Neuronal stem cell (in vitro differentiated cells): ENCODE data around the gene ITPRID1.

Experiments used
- DNase-seq: peaks from one replicate; pipeline ENCODE4 v3.0.0-alpha.2; 2013; ENCODE audit warnings: low spot score
- H2AFZ ChIP-seq: one replicate; pipeline ENCODE4 v1.6.1; 2013; ENCODE audit warnings: mild to moderate bottlenecking, low read length, inconsistent platforms
- H2AK5ac ChIP-seq: 2 replicates; pipeline ENCODE4 v1.6.1; 2013; ENCODE audit warnings: low read depth, mild to moderate bottlenecking, inconsistent platforms, low read length, moderate library complexity, mixed read lengths
- H2BK120ac ChIP-seq: 2 replicates; pipeline ENCODE4 v1.6.1; 2013; ENCODE audit warnings: low read depth, mild to moderate bottlenecking, inconsistent platforms, low read length, moderate library complexity, mixed read lengths
- H2BK12ac ChIP-seq: one replicate; pipeline ENCODE4 v1.6.1; 2013; ENCODE audit warnings: low read length, inconsistent platforms
- H2BK15ac ChIP-seq: 2 replicates; pipeline ENCODE4 v1.6.1; 2013; ENCODE audit warnings: mild to moderate bottlenecking, low read length, inconsistent platforms, mixed read lengths
- H2BK5ac ChIP-seq: one replicate; pipeline ENCODE4 v1.6.1; 2013; ENCODE audit warnings: inconsistent platforms, mild to moderate bottlenecking, low read length, moderate library complexity
- H3K14ac ChIP-seq: one replicate; pipeline ENCODE4 v1.6.1; 2013; ENCODE audit warnings: low read length, inconsistent platforms
- H3K18ac ChIP-seq: 2 replicates; pipeline ENCODE4 v1.6.1; 2013; ENCODE audit warnings: low read length, inconsistent platforms
- H3K23ac ChIP-seq: 2 replicates; pipeline ENCODE4 v1.6.1; 2013; ENCODE audit warnings: low read depth, mild to moderate bottlenecking, mixed read lengths, low read length, inconsistent platforms; ENCODE audit not compliant: poor library complexity
- H3K27ac ChIP-seq: replicated peaks from 3 replicates; pipeline ENCODE4 v1.5.1; 2013; ENCODE audit warnings: low read length, inconsistent platforms
- H3K27me3 ChIP-seq, 3 experiments: 2 replicates each; pipeline ENCODE4 v1.6.1; 2013; ENCODE audit warnings: low read length in 3 of 3, mild to moderate bottlenecking in 2 of 3, inconsistent platforms in 1 of 3, low read depth in 1 of 3, mixed read lengths in 1 of 3, moderate library complexity in 1 of 3; ENCODE audit not compliant: control insufficient read depth in 3 of 3, insufficient read depth in 3 of 3
- H3K36me3 ChIP-seq, 2 donors: replicated peaks in 1 of 2; 2 replicates each; pipeline ENCODE4 v1.6.1; 2013; ENCODE audit warnings: low read length in 2 of 2; ENCODE audit not compliant: control insufficient read depth in 2 of 2, insufficient read depth in 2 of 2
- H3K4ac ChIP-seq: 2 replicates; pipeline ENCODE4 v1.6.1; 2013; ENCODE audit warnings: inconsistent platforms, mild to moderate bottlenecking, low read length, moderate library complexity
- H3K4me1 ChIP-seq, 2 donors: 1 replicate in 1 of 2; 2 replicates in 1 of 2; pipeline ENCODE4 v1.6.1; 2013; ENCODE audit warnings: low read length in 2 of 2, low read depth in 1 of 2; ENCODE audit not compliant: control insufficient read depth in 2 of 2, insufficient read depth in 1 of 2
- H3K4me2 ChIP-seq: one replicate; pipeline ENCODE4 v1.6.1; 2013; ENCODE audit warnings: mild to moderate bottlenecking, low read length, inconsistent platforms; ENCODE audit not compliant: insufficient read depth, poor library complexity, severe bottlenecking
- H3K4me3 ChIP-seq, 2 donors: 2 replicates each; pipeline ENCODE4 v1.5.1; 2013; ENCODE audit warnings: low read length in 2 of 2, mild to moderate bottlenecking in 2 of 2, inconsistent platforms in 1 of 2, moderate library complexity in 1 of 2
- H3K79me1 ChIP-seq: one replicate; pipeline ENCODE4 v1.6.1; 2013; ENCODE audit warnings: low read depth, mild to moderate bottlenecking, inconsistent platforms, low read length, moderate library complexity
- H3K9ac ChIP-seq: one replicate; pipeline ENCODE4 v1.6.1; 2013; ENCODE audit warnings: mild to moderate bottlenecking, low read depth, low read length, inconsistent platforms; ENCODE audit not compliant: poor library complexity
- H3K9me3 ChIP-seq, 2 donors: replicated peaks in 1 of 2; 2 replicates each; pipeline versions ENCODE3 to v1.6.1; 2013; ENCODE audit warnings: low read length in 2 of 2, mild to moderate bottlenecking in 2 of 2, inconsistent platforms in 1 of 2, low read depth in 1 of 2, mixed read lengths in 1 of 2, moderate library complexity in 1 of 2; ENCODE audit not compliant: control insufficient read depth in 2 of 2, insufficient read depth in 1 of 2
- H4K8ac ChIP-seq: one replicate; pipeline ENCODE4 v1.6.1; 2013; ENCODE audit warnings: low read depth, mild to moderate bottlenecking, inconsistent platforms, low read length, moderate library complexity
- H4K91ac ChIP-seq: one replicate; pipeline ENCODE4 v1.6.1; 2013; ENCODE audit warnings: low read length, low read depth, mild to moderate bottlenecking, inconsistent platforms; ENCODE audit not compliant: poor library complexity
- WGBS, 2 donors: extraction: QIAGEN DNeasy Blood & Tissue Kit; methylation state at CpG; one replicate each; pipeline ENCODE4 v1.1.7; 2013; ENCODE audit warnings: missing lambda C conversion rate in 2 of 2, mixed read lengths in 1 of 2; ENCODE audit not compliant: insufficient read length in 2 of 2, insufficient replicate concordance in 1 of 2; ENCODE audit errors: extremely low coverage in 2 of 2; 5-methylcytosine and 5-hydroxymethylcytosine counted together

The ITPRID1 gene

GRCh38 chr7:31553661-31554081 lies 39.8 kb downstream of the ITPRID1 start:
- no peak overlapping the region for H3K14ac ChIP-seq
- H3K4ac ChIP-seq = no peak overlapping the region
- H3K36me3 ChIP-seq = no peaks in the 10 kb centered on the region
- H2AK5ac ChIP-seq = no peak overlapping the region
- no peak overlapping the region for H2BK12ac ChIP-seq
- no peak overlapping the region for H2BK5ac ChIP-seq
- no peak overlapping the region for H3K9ac ChIP-seq
- no peaks in the 10 kb centered on the region for H3K79me1 ChIP-seq
- no peak overlapping the region for H3K4me2 ChIP-seq
- H3K18ac ChIP-seq = no peak overlapping the region
- no peaks in the 10 kb centered on the region for H3K9me3 ChIP-seq
- H2AFZ ChIP-seq = no peak overlapping the region
- no peak for DNase-seq
- H3K27ac ChIP-seq = no peak overlapping the region
- no peak overlapping the region for H4K91ac ChIP-seq
- H2BK120ac ChIP-seq = no peak overlapping the region
- H3K4me3 ChIP-seq = no peak overlapping the region
- H3K27me3 ChIP-seq = no peaks in the 10 kb centered on the region
- H3K23ac ChIP-seq = no peak overlapping the region
- H2BK15ac ChIP-seq = no peak overlapping the region
- H4K8ac ChIP-seq = no peak overlapping the region
- H3K4me1 ChIP-seq = no peaks in the 10 kb centered on the region

GRCh38 chr7:31562002-31562401 lies 48.1 kb downstream of the ITPRID1 start:
- H2AFZ ChIP-seq = no peak overlapping the region
- no peaks in the 10 kb centered on the region for H3K4me1 ChIP-seq
- no peak for DNase-seq
- no peaks in the 10 kb centered on the region for H3K79me1 ChIP-seq
- no peak overlapping the region for H2BK15ac ChIP-seq
- no peak overlapping the region for H4K8ac ChIP-seq
- H2BK5ac ChIP-seq = no peak overlapping the region
- H3K27me3 ChIP-seq = no peaks in the 10 kb centered on the region
- H2BK12ac ChIP-seq = no peak overlapping the region
- H3K23ac ChIP-seq = no peak overlapping the region
- H3K4me3 ChIP-seq = no peak overlapping the region
- no peak overlapping the region for H3K18ac ChIP-seq
- H3K9ac ChIP-seq = no peak overlapping the region
- no peaks in the 10 kb centered on the region for H3K36me3 ChIP-seq
- no peak overlapping the region for H4K91ac ChIP-seq
- H3K4me2 ChIP-seq = no peak overlapping the region
- no CpG with 5 or more reads among the region's 1 CpG for WGBS, 2 donors
- no peak overlapping the region for H2AK5ac ChIP-seq
- no peaks in the 10 kb centered on the region for H3K9me3 ChIP-seq
- H3K27ac ChIP-seq = no peak overlapping the region
- H3K14ac ChIP-seq = no peak overlapping the region
- H3K4ac ChIP-seq = no peak overlapping the region
- H2BK120ac ChIP-seq = no peak overlapping the region

DNA sequence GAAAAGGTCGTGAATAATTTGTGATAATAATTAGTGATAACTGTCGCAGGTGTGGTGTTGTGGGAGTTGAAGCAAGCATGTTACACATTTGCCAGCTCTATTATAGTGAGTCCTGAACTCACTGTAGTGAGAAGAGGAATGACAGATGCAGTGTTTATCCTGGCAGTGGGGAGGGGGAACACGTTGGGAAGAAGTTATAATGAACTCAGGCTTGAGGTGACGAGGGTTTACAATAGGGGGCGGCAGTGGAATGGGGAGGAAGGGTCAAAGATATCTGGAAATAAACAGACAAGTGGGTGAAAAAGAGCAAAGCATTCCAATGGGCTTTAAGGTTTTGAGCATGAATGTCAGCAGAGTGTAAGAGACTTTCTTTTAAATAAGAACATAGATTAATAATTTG lies 49.6 kb downstream of the ITPRID1 start:
- H2BK12ac ChIP-seq = no peak overlapping the region
- no peaks in the 10 kb centered on the region for H3K4me1 ChIP-seq
- H3K18ac ChIP-seq = no peak overlapping the region
- no peak overlapping the region for H3K9ac ChIP-seq
- WGBS, 2 donors = no CpG with 5 or more reads among the region's 5 CpGs
- H2AFZ ChIP-seq = no peak overlapping the region
- no peaks in the 10 kb centered on the region for H3K79me1 ChIP-seq
- H2BK5ac ChIP-seq = no peak overlapping the region
- no peak overlapping the region for H3K4ac ChIP-seq
- no peak overlapping the region for H3K14ac ChIP-seq
- no peaks in the 10 kb centered on the region for H3K9me3 ChIP-seq
- H2BK15ac ChIP-seq = no peak overlapping the region
- H3K27ac ChIP-seq = no peak overlapping the region
- no peak overlapping the region for H3K4me2 ChIP-seq
- H3K4me3 ChIP-seq = no peak overlapping the region
- no peak overlapping the region for H4K8ac ChIP-seq
- no peak overlapping the region for H2AK5ac ChIP-seq
- no peak overlapping the region for H4K91ac ChIP-seq
- H2BK120ac ChIP-seq = no peak overlapping the region
- H3K27me3 ChIP-seq = no peaks in the 10 kb centered on the region
- no peak overlapping the region for H3K23ac ChIP-seq
- H3K36me3 ChIP-seq = no peaks in the 10 kb centered on the region
- no peak for DNase-seq

- Histone ChIP-seq H3K14ac (no peak overlapping the region), H3K79me1 (no peaks in the 10 kb centered on the region), H3K27me3 (no peaks in the 10 kb centered on the region), H4K8ac (no peak overlapping the region), H3K36me3 (no peaks in the 10 kb centered on the region), H3K4ac (no peak overlapping the region), H3K18ac (no peak overlapping the region), H3K4me1 (no peaks in the 10 kb centered on the region), H4K91ac (no peak overlapping the region), H2AFZ (no peak overlapping the region), H2BK120ac (no peak overlapping the region), H2BK12ac (no peak overlapping the region), H3K4me3 (no peak overlapping the region), H3K9ac (no peak overlapping the region), H2BK15ac (no peak overlapping the region), H3K23ac (no peak overlapping the region), H2AK5ac (no peak overlapping the region), H3K4me2 (no peak overlapping the region), H3K27ac (no peak overlapping the region), H2BK5ac (no peak overlapping the region), H3K9me3 (no peaks in the 10 kb centered on the region)
- WGBS, 2 donors = no CpG with 5 or more reads among the region's 3 CpGs
- DNase-seq = no peak
Observed at GRCh38 chr7:31563951-31564350, 50.1 kb downstream of the ITPRID1 start.
